Glutamatergic neuron (in vitro differentiated cells): ENCODE measurements around the gene SART1. TPM values are rescaled to one million over a fixed set of nuclear protein-coding genes. Genes with fewer than 3 reads are reported as not detected.

Experiments used
- DNase-seq: peaks from one replicate; pipeline ENCODE4 v3.0.0; 2022
- H3K27ac Mint-ChIP-seq: one replicate; pipeline ENCODE4 v1.8.0; 2020; ENCODE audit warnings: mild to moderate bottlenecking, mixed read lengths, inconsistent platforms; ENCODE audit not compliant: unreplicated experiment
- H3K27me3 Mint-ChIP-seq: one replicate; pipeline ENCODE4 v1.8.0; 2020; ENCODE audit warnings: mild to moderate bottlenecking, moderate library complexity, mixed read lengths, inconsistent platforms; ENCODE audit not compliant: unreplicated experiment
- H3K36me3 Mint-ChIP-seq: one replicate; pipeline ENCODE4 v1.8.0; 2020; ENCODE audit warnings: mild to moderate bottlenecking, mixed read lengths, inconsistent platforms; ENCODE audit not compliant: unreplicated experiment
- H3K4me1 Mint-ChIP-seq: one replicate; pipeline ENCODE4 v1.8.0; 2020; ENCODE audit warnings: mild to moderate bottlenecking, low read depth, mixed read lengths, inconsistent platforms; ENCODE audit not compliant: unreplicated experiment
- H3K4me3 Mint-ChIP-seq: one replicate; pipeline ENCODE4 v1.8.0; 2020; ENCODE audit warnings: mild to moderate bottlenecking, mixed read lengths, inconsistent platforms; ENCODE audit not compliant: unreplicated experiment
- H3K9me3 Mint-ChIP-seq: one replicate; pipeline ENCODE4 v1.8.0; 2020; ENCODE audit warnings: mild to moderate bottlenecking, moderate library complexity, mixed read lengths, inconsistent platforms; ENCODE audit not compliant: unreplicated experiment
- CTCF ChIP-seq: fragments of 200-600 bp; sonication (generic); IDR thresholded peaks from one replicate; pipeline ENCODE4 v1.5.0; 2021; ENCODE audit not compliant: partially characterized antibody, unreplicated experiment
- total RNA-seq: library from RNA; stranded (reverse); fragmentation: NEBNext Ultra II Directional; extraction: Animal tissue kit (Norgen Biotek cat#: 25700); gene quantifications from one replicate; pipeline ENCODE4 v1.2.1, GENCODE V29; 2021; ENCODE audit not compliant: unreplicated experiment

SART1 gene
- total RNA-seq, 1 donor from 2014 or later: 52.3 TPM

- H3K4me3 Mint-ChIP-seq: no peak overlapping the region
- no peaks in the 10 kb centered on the region for H3K36me3 Mint-ChIP-seq
- H3K4me1 Mint-ChIP-seq: no peaks in the 10 kb centered on the region
- no peaks in the 10 kb centered on the region for H3K9me3 Mint-ChIP-seq
- H3K27ac Mint-ChIP-seq: peak overlapping the region; percentile 77
- DNase-seq: peak; percentile 83
- no peaks in the 10 kb centered on the region for H3K27me3 Mint-ChIP-seq
- peak; percentile 80 for TF ChIP-seq CTCF
Measured at GRCh38 chr11:65988791-65989592, 27.5 kb downstream of the SART1 start.

GRCh38 chr11:65992056-65992455 lies 30.5 kb downstream of the SART1 start:
- Mint-ChIP-seq H3K4me3 (no peak overlapping the region), H3K36me3 (no peaks in the 10 kb centered on the region), H3K27ac (no peak overlapping the region), H3K27me3 (no peaks in the 10 kb centered on the region), H3K9me3 (no peaks in the 10 kb centered on the region), H3K4me1 (no peaks in the 10 kb centered on the region)
- no peak for DNase-seq
- no peak for TF ChIP-seq CTCF

GRCh38 chr11:65997286-65997685 lies 35.8 kb downstream of the SART1 start:
- Mint-ChIP-seq H3K27ac (no peak overlapping the region), H3K27me3 (peaks cover 8% of the 10 kb centered on the region), H3K4me3 (no peak overlapping the region)

GRCh38 chr11:66001942-66002647 lies 40.6 kb downstream of the SART1 start, which contains the start of the genes BANF1 and EIF1AD:
BANF1 (plus strand) TSS chr11:66002503; CDS start chr11:66003251, 748 bp downstream.
EIF1AD (minus strand) TSS chr11:66002157; CDS start chr11:66000389, 1,768 bp downstream.
- peaks cover 2% of the 10 kb centered on the region for H3K9me3 Mint-ChIP-seq
- TF ChIP-seq CTCF: no peak
- DNase-seq: peak; percentile 89
- H3K27ac Mint-ChIP-seq: peak within 1 kb of the TSS; percentile 98
- H3K4me3 Mint-ChIP-seq: peak within 1 kb of the TSS; percentile 99
- H3K36me3 Mint-ChIP-seq: no peaks in the 10 kb centered on the region
- H3K4me1 Mint-ChIP-seq: peaks cover 11% of the 10 kb centered on the region
- peaks cover 8% of the 10 kb centered on the region for H3K27me3 Mint-ChIP-seq

More at GRCh38 chr11:65997286-65997685, 35.8 kb downstream of the SART1 start:
- no peaks in the 10 kb centered on the region for H3K36me3 Mint-ChIP-seq
- no peak for DNase-seq
- H3K4me1 Mint-ChIP-seq: peaks cover 4% of the 10 kb centered on the region
- TF ChIP-seq CTCF: no peak
- no peaks in the 10 kb centered on the region for H3K9me3 Mint-ChIP-seq
